ENCODE data around the gene GSTM4. TPM values are rescaled to one million over a fixed set of nuclear protein-coding genes. Genes with fewer than 3 reads are reported as not detected.
"Not testable (repeated sequence)": the region's sequence is repeated elsewhere in the genome, so short reads cannot be mapped to it uniquely, and the experiment has no call there.

GSTM4 gene
- total RNA-seq, 1 donor = 8.7 TPM

DNA sequence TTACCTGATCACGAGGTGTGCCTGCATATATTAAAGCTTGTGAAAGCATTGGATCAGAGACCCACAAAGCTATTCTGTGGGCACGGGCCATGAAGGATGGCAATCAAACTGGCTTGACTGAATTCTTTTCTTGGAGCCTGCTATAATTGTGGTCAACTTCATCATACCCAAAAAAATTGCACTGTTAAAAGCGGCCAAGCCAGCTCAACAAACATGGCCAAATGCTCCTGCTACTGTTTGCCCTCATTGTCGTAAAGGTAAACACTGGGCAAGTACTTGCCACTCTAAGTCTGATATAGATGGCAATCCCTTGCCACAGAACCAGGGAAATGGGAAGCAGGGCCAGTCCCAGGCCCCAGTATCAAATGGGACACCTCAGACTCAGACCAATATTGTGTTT lies 49.5 kb downstream of the GSTM4 start:
- no peak for TF ChIP-seq CTCF (IDR thresholded peaks at IDR 0.05; ENCODE audit: insufficient read depth, low read length)
- no peak for DNase-seq (ENCODE audit: low read depth)
- no peak overlapping the region for H3K4me3 ChIP-seq (ENCODE audit: low read depth, low read length)

DNA sequence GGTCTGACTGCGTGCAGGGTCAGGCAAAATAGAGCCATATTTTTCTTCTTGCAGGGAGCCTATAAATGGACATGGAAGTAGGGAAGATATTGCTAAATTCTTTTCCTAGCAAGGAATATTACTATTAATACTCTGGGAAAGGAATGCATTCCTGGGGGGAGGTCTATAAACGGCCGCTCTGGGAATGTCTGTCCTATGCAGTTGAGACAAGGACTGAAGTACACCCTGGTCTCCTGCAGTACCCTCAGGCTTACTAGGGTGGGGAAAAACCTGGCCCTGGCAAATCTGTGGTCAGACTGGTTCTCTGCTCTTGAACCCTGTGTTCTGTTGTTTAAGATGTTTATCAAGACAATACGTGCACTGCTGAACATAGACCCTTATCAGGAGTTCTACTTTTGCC lies 53.0 kb downstream of the GSTM4 start:
- H3K4me3 ChIP-seq (ENCODE audit: low read depth, low read length); DNase-seq (ENCODE audit: low read depth): not testable (repeated sequence)

DNA sequence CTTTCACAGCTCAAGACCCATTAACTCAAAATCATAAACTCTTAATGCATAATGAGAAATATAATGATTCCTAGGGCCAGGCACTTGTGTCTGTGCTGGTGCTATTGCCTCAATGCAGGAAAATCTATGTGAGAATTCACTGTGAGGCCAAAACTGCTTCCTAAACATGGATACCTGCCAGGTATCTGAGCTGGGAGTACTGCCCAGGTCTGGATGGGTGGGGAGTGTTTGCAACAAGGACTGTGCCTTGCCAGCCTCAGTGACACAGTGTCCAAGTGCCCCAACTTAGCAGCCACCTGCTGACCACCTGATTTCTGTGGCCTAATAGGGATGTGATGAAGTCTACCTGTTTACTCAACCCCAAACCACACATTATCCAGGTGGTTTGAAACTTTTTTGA lies 53.9 kb downstream of the GSTM4 start:
- not testable (repeated sequence) for H3K4me3 ChIP-seq (ENCODE audit: low read depth, low read length)

More for the DNA sequence above, 53.9 kb downstream of the GSTM4 start:
- not testable (repeated sequence) for DNase-seq (ENCODE audit: low read depth)

Other genes starting within 250 kb of the GSTM4 start
- 40.0 and 56.1 TPM in 2 replicates for gene PSMA5, start 229.7 kb upstream of the GSTM4 start, total RNA-seq (ENCODE audit: low replicate concordance)
- gene SYPL2, start 189.6 kb upstream of the GSTM4 start, total RNA-seq (ENCODE audit: low replicate concordance) = 0.25 and 1.7 TPM in 2 replicates
- 1.6 and 2.9 TPM in 2 replicates for gene ATXN7L2, start 172.2 kb upstream of the GSTM4 start, total RNA-seq (ENCODE audit: low replicate concordance)
- 8.1 and 10.1 TPM in 2 replicates for gene CYB561D1, start 162.0 kb upstream of the GSTM4 start, total RNA-seq (ENCODE audit: low replicate concordance)
- gene AMIGO1, start 146.4 kb upstream of the GSTM4 start, total RNA-seq (ENCODE audit: low replicate concordance) = 0.54 and 2.5 TPM in 2 replicates
- under 0.01 TPM in 1 of 2 replicates, not detected in the other for gene GPR61, start 116.2 kb upstream of the GSTM4 start, total RNA-seq (ENCODE audit: low replicate concordance)
- gene GNAI3, start 107.5 kb upstream of the GSTM4 start, total RNA-seq (ENCODE audit: low replicate concordance) = 10.1 and 17.6 TPM in 2 replicates
- gene GNAT2, start 36.5 kb upstream of the GSTM4 start, total RNA-seq (ENCODE audit: low replicate concordance) = 0.18 TPM in 1 of 2 replicates, not detected in the other
- gene AMPD2, start 36.3 kb upstream of the GSTM4 start, total RNA-seq (ENCODE audit: low replicate concordance) = 52.0 and 67.2 TPM in 2 replicates
- gene GSTM2, start 12.0 kb downstream of the GSTM4 start, total RNA-seq (ENCODE audit: low replicate concordance) = 14.1 and 27.7 TPM in 2 replicates
- 24.3 TPM in 1 of 2 replicates, not detected in the other for gene GSTM1, start 31.7 kb downstream of the GSTM4 start, total RNA-seq (ENCODE audit: low replicate concordance)
- gene GSTM5, start 56.2 kb downstream of the GSTM4 start, total RNA-seq (ENCODE audit: low replicate concordance) = 6.1 and 13.0 TPM in 2 replicates
- gene GSTM3, start 84.9 kb downstream of the GSTM4 start, total RNA-seq (ENCODE audit: low replicate concordance) = 96.0 and 188 TPM in 2 replicates
- gene EPS8L3, start 107.8 kb downstream of the GSTM4 start, total RNA-seq (ENCODE audit: low replicate concordance) = not detected in 2 replicates

Data from fibroblast of the aortic adventitia (primary cell).